Prostate gland (tissue), 2 donors: Measurements from ENCODE around the gene KCND2.

Source experiments
- POLR2AphosphoS5 ChIP-seq: sonication (generic); formaldehyde crosslinking; IDR thresholded peaks from one replicate; pipeline ENCODE4 v1.6.1; 2017; ENCODE audit warnings: antibody characterized with exemption
- TF ChIP-seq, protein P1 (sequence below), 4 experiments: fragments of 200-600 bp in 2 of 4; fragments of 450-650 bp in 2 of 4; sonication (generic) in 2 of 4; IDR thresholded peaks; 1 replicate in 3 of 4; 2 replicates in 1 of 4; pipeline ENCODE4 v1.5.1; 2016 to 2019; ENCODE audit warnings: antibody characterized with exemption in 4 of 4, mild to moderate bottlenecking in 2 of 4, moderate library complexity in 2 of 4

DNA sequence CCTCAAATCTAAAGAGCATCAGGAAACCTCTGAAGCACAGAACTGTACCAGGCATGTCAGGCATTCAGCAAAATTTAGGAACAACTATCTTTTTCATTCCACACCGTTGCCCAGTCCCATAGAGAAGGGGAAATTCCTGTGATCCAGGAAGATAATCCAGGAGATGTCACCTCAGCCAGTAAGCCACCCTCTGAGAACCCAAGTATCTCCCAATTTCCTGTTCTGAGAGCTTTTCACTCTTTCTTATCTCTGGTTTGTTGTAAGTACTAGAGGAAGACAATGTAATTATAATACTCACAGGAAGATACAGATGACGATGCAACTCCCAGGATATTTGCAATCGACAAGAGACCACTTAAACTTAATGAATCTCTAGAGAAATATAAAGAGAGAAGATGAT lies 487.9 kb downstream of the KCND2 start:
- no peak for TF ChIP-seq POLR2AphosphoS5
- TF ChIP-seq, protein P1, sequence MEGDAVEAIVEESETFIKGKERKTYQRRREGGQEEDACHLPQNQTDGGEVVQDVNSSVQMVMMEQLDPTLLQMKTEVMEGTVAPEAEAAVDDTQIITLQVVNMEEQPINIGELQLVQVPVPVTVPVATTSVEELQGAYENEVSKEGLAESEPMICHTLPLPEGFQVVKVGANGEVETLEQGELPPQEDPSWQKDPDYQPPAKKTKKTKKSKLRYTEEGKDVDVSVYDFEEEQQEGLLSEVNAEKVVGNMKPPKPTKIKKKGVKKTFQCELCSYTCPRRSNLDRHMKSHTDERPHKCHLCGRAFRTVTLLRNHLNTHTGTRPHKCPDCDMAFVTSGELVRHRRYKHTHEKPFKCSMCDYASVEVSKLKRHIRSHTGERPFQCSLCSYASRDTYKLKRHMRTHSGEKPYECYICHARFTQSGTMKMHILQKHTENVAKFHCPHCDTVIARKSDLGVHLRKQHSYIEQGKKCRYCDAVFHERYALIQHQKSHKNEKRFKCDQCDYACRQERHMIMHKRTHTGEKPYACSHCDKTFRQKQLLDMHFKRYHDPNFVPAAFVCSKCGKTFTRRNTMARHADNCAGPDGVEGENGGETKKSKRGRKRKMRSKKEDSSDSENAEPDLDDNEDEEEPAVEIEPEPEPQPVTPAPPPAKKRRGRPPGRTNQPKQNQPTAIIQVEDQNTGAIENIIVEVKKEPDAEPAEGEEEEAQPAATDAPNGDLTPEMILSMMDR (IDR thresholded peaks at IDR 0.05), result no peak
